Measurements from ENCODE around the gene FOSL1.

The FOSL1 gene

GRCh38 chr11:65865550-65866172 is 34.5 kb downstream of the FOSL1 start:
- H3K36me3 ChIP-seq (ENCODE audit: control insufficient read depth in 5 of 5, insufficient read depth in 5 of 5, low read length in 5 of 5) = peaks cover 0 to 80% (median 75%) of the 10 kb centered on the region in 5 donors
- no peaks in the 10 kb centered on the region for H3K9me3 ChIP-seq (ENCODE audit: control insufficient read depth in 5 of 5, low read length in 5 of 5)
- no peak overlapping the region for H3K4me3 ChIP-seq (ENCODE audit: low read depth in 1 of 5, low read length in 5 of 5)
- no peak overlapping the region for H3K9ac ChIP-seq (ENCODE audit: low read length in 5 of 5)
- H3K4me1 ChIP-seq (ENCODE audit: control insufficient read depth in 5 of 5, insufficient read depth in 5 of 5, low read length in 5 of 5) = peaks cover 8 to 39% (median 34%) of the 10 kb centered on the region in 5 donors
- H3K27ac ChIP-seq (ENCODE audit: low read depth, low read length) = no peak overlapping the region
- H3K27me3 ChIP-seq (ENCODE audit: control insufficient read depth in 5 of 5, insufficient read depth in 4 of 5, low read length in 5 of 5) = no peaks in the 10 kb centered on the region

GRCh38 chr11:65864706-65865471 is 35.3 kb downstream of the FOSL1 start:
- Histone ChIP-seq H3K9ac (ENCODE audit: low read length in 5 of 5) (no peak overlapping the region), H3K27me3 (ENCODE audit: control insufficient read depth in 5 of 5, insufficient read depth in 4 of 5, low read length in 5 of 5) (no peaks in the 10 kb centered on the region), H3K4me1 (ENCODE audit: control insufficient read depth in 5 of 5, insufficient read depth in 5 of 5, low read length in 5 of 5) (peaks cover 6 to 37% (median 29%) of the 10 kb centered on the region in 5 donors), H3K4me3 (ENCODE audit: low read depth in 1 of 5, low read length in 5 of 5) (no peak overlapping the region), H3K36me3 (ENCODE audit: control insufficient read depth in 5 of 5, insufficient read depth in 5 of 5, low read length in 5 of 5) (peaks cover 0 to 78% (median 75%) of the 10 kb centered on the region in 5 donors), H3K9me3 (ENCODE audit: control insufficient read depth in 5 of 5, low read length in 5 of 5) (no peaks in the 10 kb centered on the region), H3K27ac (ENCODE audit: low read depth, low read length) (no peak overlapping the region)

- Histone ChIP-seq H3K4me3 (ENCODE audit: low read depth in 1 of 5, low read length in 5 of 5) (no peak overlapping the region), H3K4me1 (ENCODE audit: control insufficient read depth in 5 of 5, insufficient read depth in 5 of 5, low read length in 5 of 5) (peaks cover 6 to 42% (median 33%) of the 10 kb centered on the region in 5 donors), H3K9me3 (ENCODE audit: control insufficient read depth in 5 of 5, low read length in 5 of 5) (no peaks in the 10 kb centered on the region), H3K27me3 (ENCODE audit: control insufficient read depth in 5 of 5, insufficient read depth in 4 of 5, low read length in 5 of 5) (no peaks in the 10 kb centered on the region), H3K36me3 (ENCODE audit: control insufficient read depth in 5 of 5, insufficient read depth in 5 of 5, low read length in 5 of 5) (peaks cover 0 to 71% (median 68%) of the 10 kb centered on the region in 5 donors), H3K27ac (ENCODE audit: low read depth, low read length) (no peak overlapping the region), H3K9ac (ENCODE audit: low read length in 5 of 5) (no peak overlapping the region)
Measured at GRCh38 chr11:65863889-65864705, 36.1 kb downstream of the FOSL1 start.

DNA sequence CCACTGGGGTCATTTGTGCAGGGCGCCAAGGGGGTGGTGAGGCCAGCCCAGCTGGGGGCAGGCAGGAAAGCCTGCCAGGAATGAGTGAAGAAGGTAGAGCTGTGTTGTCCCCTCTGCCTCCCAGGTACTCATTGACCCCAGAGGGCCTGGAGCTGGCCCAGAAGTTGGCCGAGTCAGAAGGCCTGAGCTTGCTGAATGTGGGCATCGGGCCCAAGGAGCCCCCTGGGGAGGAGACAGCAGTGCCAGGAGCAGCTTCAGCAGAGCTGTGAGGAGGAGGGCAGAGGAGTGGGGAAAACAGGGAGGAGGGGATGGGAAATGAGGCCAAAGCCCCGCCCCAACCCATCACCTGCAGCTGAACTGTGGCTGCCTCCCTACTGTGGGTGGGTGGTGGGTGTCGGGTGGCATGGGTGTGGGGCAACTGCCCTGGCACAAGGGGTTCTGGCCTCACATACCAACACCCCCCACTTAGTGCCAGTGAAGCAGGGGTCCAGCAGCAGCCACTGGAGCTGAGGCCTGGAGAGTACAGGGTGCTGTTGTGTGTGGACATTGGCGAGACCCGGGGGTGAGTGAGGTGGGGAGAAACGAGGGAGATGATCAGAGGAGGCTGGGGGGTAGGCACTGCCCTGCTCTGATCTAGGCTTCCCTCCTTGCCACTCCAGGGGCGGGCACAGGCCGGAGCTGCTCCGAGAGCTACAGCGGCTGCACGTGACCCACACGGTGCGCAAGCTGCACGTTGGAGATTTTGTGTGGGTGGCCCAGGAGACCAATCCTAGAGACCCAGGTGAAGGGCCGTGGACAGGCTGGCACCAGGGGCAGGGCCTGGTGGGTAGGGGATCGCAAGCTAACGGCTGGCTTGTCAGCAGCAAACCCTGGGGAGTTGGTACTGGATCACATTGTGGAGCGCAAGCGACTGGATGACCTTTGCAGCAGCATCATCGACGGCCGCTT is 37.0 kb downstream of the FOSL1 start:
- Histone ChIP-seq H3K4me1 (ENCODE audit: control insufficient read depth in 5 of 5, insufficient read depth in 5 of 5, low read length in 5 of 5) (peaks cover 9 to 51% (median 41%) of the 10 kb centered on the region in 5 donors), H3K27ac (ENCODE audit: low read depth, low read length) (no peak overlapping the region), H3K36me3 (ENCODE audit: control insufficient read depth in 5 of 5, insufficient read depth in 5 of 5, low read length in 5 of 5) (peaks cover 0 to 63% (median 61%) of the 10 kb centered on the region in 5 donors), H3K9ac (ENCODE audit: low read length in 5 of 5) (no peak overlapping the region), H3K9me3 (ENCODE audit: control insufficient read depth in 5 of 5, low read length in 5 of 5) (no peaks in the 10 kb centered on the region), H3K4me3 (ENCODE audit: low read depth in 1 of 5, low read length in 5 of 5) (no peak overlapping the region), H3K27me3 (ENCODE audit: control insufficient read depth in 5 of 5, insufficient read depth in 4 of 5, low read length in 5 of 5) (no peaks in the 10 kb centered on the region)

DNA sequence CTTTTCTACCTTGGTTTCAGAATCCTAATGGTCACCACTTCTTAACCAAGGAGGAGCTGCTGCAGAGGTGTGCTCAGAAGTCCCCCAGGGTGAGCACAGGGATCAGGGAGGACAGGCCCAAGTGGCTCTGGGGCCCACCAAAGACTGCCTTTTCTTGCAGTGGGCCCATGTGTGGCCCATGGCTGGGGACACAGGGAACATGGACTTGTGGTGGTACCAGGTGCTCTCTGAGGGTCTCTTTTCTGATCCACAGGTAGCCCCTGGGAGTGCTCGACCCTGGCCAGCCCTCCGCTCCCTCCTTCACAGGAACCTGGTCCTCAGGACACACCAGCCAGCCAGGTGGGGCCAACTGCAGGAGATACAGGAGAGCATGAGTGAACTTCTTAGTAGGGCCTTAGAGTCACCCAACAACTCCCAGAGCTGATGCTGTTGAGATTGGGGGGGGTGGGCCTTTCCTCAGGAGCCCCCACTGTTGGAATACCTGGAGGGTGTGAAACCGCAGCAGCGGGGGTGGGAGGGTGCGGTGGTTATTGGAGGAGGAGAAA is 37.9 kb downstream of the FOSL1 start:
- Histone ChIP-seq H3K27ac (ENCODE audit: low read depth, low read length) (no peak overlapping the region), H3K27me3 (ENCODE audit: control insufficient read depth in 5 of 5, insufficient read depth in 4 of 5, low read length in 5 of 5) (no peaks in the 10 kb centered on the region), H3K36me3 (ENCODE audit: control insufficient read depth in 5 of 5, insufficient read depth in 5 of 5, low read length in 5 of 5) (peaks cover 0 to 56% (median 53%) of the 10 kb centered on the region in 5 donors), H3K4me1 (ENCODE audit: control insufficient read depth in 5 of 5, insufficient read depth in 5 of 5, low read length in 5 of 5) (peaks cover 9 to 51% (median 41%) of the 10 kb centered on the region in 5 donors), H3K9ac (ENCODE audit: low read length in 5 of 5) (peak overlapping the region in 2 of 5 donors; percentile 11 to 35), H3K4me3 (ENCODE audit: low read depth in 1 of 5, low read length in 5 of 5) (no peak overlapping the region), H3K9me3 (ENCODE audit: control insufficient read depth in 5 of 5, low read length in 5 of 5) (no peaks in the 10 kb centered on the region)

GRCh38 chr11:65861533-65862183 is 38.5 kb downstream of the FOSL1 start:
- Histone ChIP-seq H3K36me3 (ENCODE audit: control insufficient read depth in 5 of 5, insufficient read depth in 5 of 5, low read length in 5 of 5) (peaks cover 0 to 50% (median 47%) of the 10 kb centered on the region in 5 donors), H3K9me3 (ENCODE audit: control insufficient read depth in 5 of 5, low read length in 5 of 5) (no peaks in the 10 kb centered on the region), H3K4me3 (ENCODE audit: low read depth in 1 of 5, low read length in 5 of 5) (peak overlapping the region; percentile 81 to 97 (median 87)), H3K27ac (ENCODE audit: low read depth, low read length) (no peak overlapping the region), H3K27me3 (ENCODE audit: control insufficient read depth in 5 of 5, insufficient read depth in 4 of 5, low read length in 5 of 5) (no peaks in the 10 kb centered on the region), H3K9ac (ENCODE audit: low read length in 5 of 5) (peak overlapping the region in 4 of 5 donors; percentile 80 to 95 (median 90)), H3K4me1 (ENCODE audit: control insufficient read depth in 5 of 5, insufficient read depth in 5 of 5, low read length in 5 of 5) (peaks cover 9 to 55% (median 43%) of the 10 kb centered on the region in 5 donors)

DNA sequence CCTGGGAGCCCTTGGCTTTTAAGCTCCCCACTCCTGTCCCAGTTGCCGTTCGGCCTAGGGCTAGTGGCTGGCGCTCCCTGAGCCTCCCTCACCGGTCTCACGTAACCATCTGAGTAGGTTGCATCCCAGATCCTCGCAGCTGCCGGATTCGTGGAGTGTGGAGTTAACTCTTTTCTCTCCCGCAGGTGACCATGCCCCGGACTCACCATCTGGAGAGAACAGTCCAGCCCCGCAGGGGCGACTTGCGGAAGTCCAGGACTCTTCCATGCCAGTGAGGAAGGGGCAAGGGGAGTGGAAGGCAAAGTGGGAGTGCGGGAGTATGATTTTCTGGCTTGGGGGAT is 39.1 kb downstream of the FOSL1 start:
- no peaks in the 10 kb centered on the region for H3K9me3 ChIP-seq (ENCODE audit: control insufficient read depth in 5 of 5, low read length in 5 of 5)
- peak overlapping the region; percentile 81 to 97 (median 87) for H3K4me3 ChIP-seq (ENCODE audit: low read depth in 1 of 5, low read length in 5 of 5)
- H3K27ac ChIP-seq (ENCODE audit: low read depth, low read length) = peak overlapping the region; percentile 93
- H3K36me3 ChIP-seq (ENCODE audit: control insufficient read depth in 5 of 5, insufficient read depth in 5 of 5, low read length in 5 of 5) = peaks cover 0 to 46% (median 45%) of the 10 kb centered on the region in 5 donors
- peaks cover 14 to 60% (median 48%) of the 10 kb centered on the region in 5 donors for H3K4me1 ChIP-seq (ENCODE audit: control insufficient read depth in 5 of 5, insufficient read depth in 5 of 5, low read length in 5 of 5)
- H3K27me3 ChIP-seq (ENCODE audit: control insufficient read depth in 5 of 5, insufficient read depth in 4 of 5, low read length in 5 of 5) = no peaks in the 10 kb centered on the region
- peak overlapping the region; percentile 48 to 95 (median 84) for H3K9ac ChIP-seq (ENCODE audit: low read length in 5 of 5)

- H3K27me3 ChIP-seq (ENCODE audit: control insufficient read depth in 5 of 5, insufficient read depth in 4 of 5, low read length in 5 of 5) = no peaks in the 10 kb centered on the region
- peak within 1 kb of the TSS; percentile 83 to 97 (median 96) for H3K4me3 ChIP-seq (ENCODE audit: low read depth in 1 of 5, low read length in 5 of 5)
- no peaks in the 10 kb centered on the region for H3K9me3 ChIP-seq (ENCODE audit: control insufficient read depth in 5 of 5, low read length in 5 of 5)
- H3K27ac ChIP-seq (ENCODE audit: low read depth, low read length) = peak within 1 kb of the TSS; percentile 93
- peaks cover 17 to 66% (median 55%) of the 10 kb centered on the region in 5 donors for H3K4me1 ChIP-seq (ENCODE audit: control insufficient read depth in 5 of 5, insufficient read depth in 5 of 5, low read length in 5 of 5)
- H3K9ac ChIP-seq (ENCODE audit: low read length in 5 of 5) = peak within 1 kb of the TSS; percentile 77 to 95 (median 84)
- H3K36me3 ChIP-seq (ENCODE audit: control insufficient read depth in 5 of 5, insufficient read depth in 5 of 5, low read length in 5 of 5) = peaks cover 0 to 46% (median 45%) of the 10 kb centered on the region in 5 donors
Measured at GRCh38 chr11:65860278-65861164, 39.7 kb downstream of the FOSL1 start, which contains the start of gene MUS81. MUS81 (plus strand) TSS chr11:65860433; CDS start chr11:65860754, 321 bp downstream.

Measured in subcutaneous abdominal adipose tissue (tissue), 5 donors.